Stimulated activated naive B cell treated with anti-CD40 and anti-IgM and Interleukin-4, amounts not matched to agents 10 μg/mL and 1 μg/mL and 100 μg/mL, for 72 hours (primary cell): ENCODE results near the gene TMEM175.
"Not testable (repeated sequence)": the region's sequence is repeated elsewhere in the genome, so short reads cannot be mapped to it uniquely, and the experiment has no call there.

ENCODE experiments used
- ATAC-seq, 2 donors: fragments of 150-1000 bp; cut with Tn5 transposase; replicated peaks; 2 replicates each; pipeline ENCODE4 v1.10.0; 2021; ENCODE audit warnings: moderate library complexity in 1 of 2
- DNase-seq: peaks from one replicate; pipeline ENCODE4 v3.0.0; 2021
- H3K27ac Mint-ChIP-seq: one replicate; pipeline ENCODE4 v1.8.0; 2022; ENCODE audit warnings: mild to moderate bottlenecking, mixed read lengths
- H3K27me3 Mint-ChIP-seq, 2 donors: one replicate each; pipeline ENCODE4 v1.8.0; 2022; ENCODE audit warnings: mixed read lengths in 2 of 2
- H3K36me3 Mint-ChIP-seq, 2 donors: one replicate each; pipeline ENCODE4 v1.8.0; 2022; ENCODE audit warnings: mixed read lengths in 2 of 2, mild to moderate bottlenecking in 1 of 2
- H3K4me1 Mint-ChIP-seq, 2 donors: one replicate each; pipeline ENCODE4 v1.8.0; 2022; ENCODE audit warnings: mixed read lengths in 2 of 2, mild to moderate bottlenecking in 1 of 2
- H3K4me3 Mint-ChIP-seq, 2 donors: one replicate each; pipeline ENCODE4 v1.8.0; 2022; ENCODE audit warnings: mild to moderate bottlenecking in 2 of 2, mixed read lengths in 2 of 2, moderate library complexity in 1 of 2
- H3K9me3 Mint-ChIP-seq, 2 donors: one replicate each; pipeline ENCODE4 v1.8.0; 2022; ENCODE audit warnings: mixed read lengths in 2 of 2, mild to moderate bottlenecking in 1 of 2

The TMEM175 gene

DNA sequence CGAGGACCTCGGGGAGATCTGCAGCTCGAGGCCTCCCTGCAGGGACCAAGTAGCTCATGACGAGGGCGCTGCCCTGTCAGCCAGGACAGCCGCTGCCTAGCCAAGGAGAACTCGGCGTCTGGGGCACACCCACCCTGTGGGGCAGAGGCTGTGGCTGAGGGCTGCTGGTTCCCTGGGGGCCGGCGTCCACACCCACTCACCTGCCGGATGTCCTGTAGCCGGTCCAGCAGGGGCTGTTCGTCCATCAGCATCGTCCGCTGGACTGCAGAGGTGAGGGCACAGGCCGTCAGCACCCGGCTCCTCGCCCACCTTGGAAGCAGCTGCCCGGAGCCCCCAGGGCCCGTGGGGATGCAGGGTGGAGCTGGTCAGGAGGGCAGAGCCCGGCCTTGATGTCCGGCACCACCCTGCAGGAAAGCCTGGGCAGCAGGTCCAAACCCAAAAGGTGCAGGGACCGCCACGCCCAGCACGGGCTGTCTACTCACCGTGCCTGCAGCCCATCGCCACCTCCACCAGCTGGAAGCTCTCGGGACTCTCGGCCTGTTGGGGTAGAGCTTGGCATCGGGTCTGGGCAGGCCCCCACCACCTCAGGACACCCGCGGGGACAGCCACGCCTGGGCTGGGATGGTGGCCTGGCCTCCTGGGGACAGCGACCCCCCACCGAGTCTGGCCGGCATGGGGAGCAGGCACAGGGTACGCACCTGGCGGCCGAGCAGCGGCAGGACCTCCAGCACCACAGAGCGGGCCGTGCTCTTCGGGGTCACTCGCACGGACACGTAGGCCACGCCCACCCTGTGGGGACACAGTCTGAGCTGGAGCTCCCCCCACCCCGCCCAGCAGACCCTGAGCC, 34.2 kb downstream of the TMEM175 start:
- peaks cover 7 to 19% of the 10 kb centered on the region in 2 donors for H3K4me1 Mint-ChIP-seq
- DNase-seq (no peak), ATAC-seq (no peak)
- no peak overlapping the region for H3K27ac Mint-ChIP-seq
- no peaks in the 10 kb centered on the region for H3K27me3 Mint-ChIP-seq
- H3K36me3 Mint-ChIP-seq = peaks cover 9 to 21% of the 10 kb centered on the region in 2 donors
- H3K4me3 Mint-ChIP-seq = no peak overlapping the region
- H3K9me3 Mint-ChIP-seq = no peaks in the 10 kb centered on the region

DNA sequence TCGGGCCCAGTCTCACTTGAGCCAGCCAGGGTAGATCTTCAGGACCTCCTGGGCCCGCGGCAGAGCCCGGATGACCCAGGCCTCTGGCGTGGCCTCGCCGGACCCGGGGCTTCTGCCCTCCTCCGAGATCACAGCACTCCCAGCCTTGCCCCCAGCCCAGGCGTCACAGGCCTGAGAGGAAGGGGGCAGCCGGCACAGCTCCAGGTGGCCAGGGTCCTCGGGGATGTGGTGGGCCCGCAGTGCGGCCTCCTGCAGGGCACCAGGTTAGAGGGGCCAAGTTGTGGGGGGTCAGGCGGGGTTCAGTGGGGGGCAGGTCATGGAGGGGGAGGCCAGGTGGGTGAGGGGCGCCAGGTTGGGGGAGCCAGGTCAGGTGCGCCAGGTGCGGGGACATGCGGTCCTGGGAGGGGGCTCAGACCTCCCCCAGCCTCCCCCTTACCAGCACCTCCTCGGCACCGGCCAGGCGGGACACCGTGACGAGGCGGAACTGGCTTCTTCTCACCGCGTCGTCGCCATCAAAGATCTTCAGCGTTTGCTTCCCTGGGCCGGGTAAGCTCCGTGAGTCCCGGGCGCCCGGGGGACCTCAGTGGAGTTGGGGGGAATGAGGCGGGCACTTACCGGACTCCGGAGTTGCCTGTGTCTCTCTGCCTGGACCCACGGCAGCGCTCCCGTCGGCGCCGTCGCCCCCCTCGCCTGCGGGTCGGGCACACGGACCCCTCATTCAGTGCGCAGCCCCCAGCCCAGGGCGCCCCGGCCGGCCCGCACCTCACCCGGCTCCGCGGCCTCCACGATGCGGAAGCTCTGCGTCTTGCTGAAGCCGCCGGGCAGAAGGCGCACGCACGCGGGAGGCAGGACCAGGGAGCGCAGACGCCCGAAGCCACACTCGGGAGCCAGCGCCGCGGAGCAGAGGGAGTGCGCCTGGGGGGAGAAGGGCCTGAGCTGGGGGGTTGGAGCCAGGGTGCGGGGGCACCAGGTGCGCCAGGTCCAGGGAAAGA, 35.1 kb downstream of the TMEM175 start:
- ATAC-seq = peak in 1 of 2 donors; percentile 43
- Mint-ChIP-seq H3K9me3 (no peaks in the 10 kb centered on the region), H3K27me3 (no peaks in the 10 kb centered on the region), H3K4me1 (peaks cover 9 to 27% of the 10 kb centered on the region in 2 donors), H3K36me3 (peaks cover 3 to 14% of the 10 kb centered on the region in 2 donors), H3K27ac (no peak overlapping the region), H3K4me3 (no peak overlapping the region)
- DNase-seq = no peak

DNA sequence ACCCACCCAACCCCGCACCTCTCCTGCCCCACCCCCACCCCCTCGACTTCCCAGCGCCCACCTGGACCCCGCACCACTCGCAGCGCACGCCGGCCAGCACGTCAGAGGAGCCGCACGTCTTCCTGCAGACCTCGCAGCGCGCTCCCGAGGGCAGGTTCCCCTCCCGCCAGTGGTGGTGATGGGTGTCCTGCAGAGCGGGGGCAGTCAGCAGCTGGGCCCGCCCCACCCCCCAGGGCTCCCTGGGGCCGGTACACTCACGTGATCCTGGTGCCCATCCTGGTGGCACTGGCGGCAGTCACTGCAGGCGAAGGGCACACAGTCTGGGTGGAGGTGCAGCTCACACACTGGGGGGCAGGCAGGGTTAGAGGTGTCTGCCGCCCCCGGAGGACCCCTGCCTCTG, 36.0 kb downstream of the TMEM175 start:
- H3K27me3 Mint-ChIP-seq = no peaks in the 10 kb centered on the region
- no peak for ATAC-seq
- H3K4me1 Mint-ChIP-seq = peaks cover 9 to 31% of the 10 kb centered on the region in 2 donors
- no peak overlapping the region for H3K27ac Mint-ChIP-seq
- DNase-seq = no peak
- no peaks in the 10 kb centered on the region for H3K9me3 Mint-ChIP-seq
- H3K36me3 Mint-ChIP-seq = peaks cover 3 to 11% of the 10 kb centered on the region in 2 donors
- H3K4me3 Mint-ChIP-seq = peak overlapping the region in 1 of 2 donors; percentile 21

DNA sequence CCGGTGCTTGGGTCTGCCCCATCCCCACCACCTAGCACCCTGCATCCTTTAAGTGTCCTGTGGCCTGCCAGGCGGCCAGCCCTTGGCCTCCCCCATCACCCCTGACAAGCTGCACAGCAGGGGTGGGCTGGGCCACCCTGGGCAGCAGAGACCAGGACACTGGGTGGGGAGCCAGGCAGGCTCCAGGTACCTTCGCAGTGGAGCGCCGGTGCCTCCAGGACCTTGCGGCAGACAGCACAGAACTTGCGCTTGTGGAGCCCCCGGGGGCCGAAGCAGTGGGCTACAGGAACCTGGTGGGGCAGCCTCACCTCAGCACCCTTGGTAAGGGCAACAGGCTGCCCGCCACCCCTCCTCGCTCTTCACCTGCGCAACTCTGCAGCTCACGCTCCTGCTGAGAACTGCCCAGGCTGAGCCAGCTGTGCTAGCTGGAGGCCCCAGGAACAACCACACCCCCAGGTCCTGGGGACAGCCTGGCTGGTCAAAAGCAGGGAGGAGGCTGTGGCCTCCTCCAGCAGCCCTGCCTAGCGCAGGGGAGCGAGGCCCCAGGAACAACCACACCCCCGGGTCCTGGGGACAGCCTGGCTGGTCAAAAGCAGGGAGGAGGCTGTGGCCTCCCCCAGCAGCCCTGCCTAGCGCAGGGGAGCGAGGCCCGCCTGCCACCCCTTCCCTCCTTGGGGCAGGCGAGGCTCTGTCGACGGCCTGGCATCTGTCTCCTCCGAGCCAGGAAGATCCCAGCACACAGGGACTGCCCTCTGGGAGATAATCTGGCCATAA, 36.5 kb downstream of the TMEM175 start:
- Mint-ChIP-seq H3K27ac (no peak overlapping the region), H3K36me3 (peaks cover 1 to 7% of the 10 kb centered on the region in 2 donors), H3K9me3 (no peaks in the 10 kb centered on the region), H3K4me3 (peak overlapping the region in 1 of 2 donors; percentile 21), H3K27me3 (no peaks in the 10 kb centered on the region), H3K4me1 (peaks cover 9 to 31% of the 10 kb centered on the region in 2 donors)
- DNase-seq = no peak
- no peak for ATAC-seq

DNA sequence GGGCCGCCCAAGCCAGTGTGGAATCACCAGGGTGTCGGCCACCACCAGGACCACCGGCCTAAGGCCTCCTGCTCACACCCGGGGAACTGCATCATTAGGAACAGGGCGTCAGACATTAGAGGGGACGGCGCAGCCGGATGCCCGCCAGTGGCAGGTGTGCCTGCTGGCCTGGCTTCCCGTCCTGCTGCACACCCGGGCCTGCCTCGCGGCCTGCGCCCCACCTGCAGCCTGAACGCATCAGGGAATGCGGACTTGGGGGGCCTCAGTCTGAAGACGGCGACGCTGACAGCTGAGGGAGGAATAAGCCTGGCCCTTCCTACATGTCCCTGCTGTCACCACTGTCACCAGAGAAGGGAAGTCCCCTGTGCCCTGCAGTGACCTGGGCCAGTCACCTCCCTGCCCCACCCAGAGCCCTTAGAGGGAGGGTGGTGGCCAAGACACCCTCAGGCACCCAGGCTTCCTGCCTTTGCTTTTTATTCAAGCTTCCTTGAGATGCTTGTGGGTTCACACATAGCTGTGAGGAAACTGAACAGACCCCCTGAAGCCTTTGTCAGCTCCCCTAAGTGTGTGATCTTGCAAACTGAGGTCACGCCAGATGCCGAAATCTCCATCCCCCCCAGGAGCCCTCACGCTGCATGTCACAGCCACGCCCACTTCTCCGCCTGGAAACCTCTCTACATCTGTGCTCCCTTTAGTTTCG, 37.9 kb downstream of the TMEM175 start:
- peaks cover 1 to 6% of the 10 kb centered on the region in 2 donors for H3K36me3 Mint-ChIP-seq
- peaks cover 9 to 31% of the 10 kb centered on the region in 2 donors for H3K4me1 Mint-ChIP-seq
- no peak overlapping the region for H3K4me3 Mint-ChIP-seq
- DNase-seq (no peak), ATAC-seq (no peak)
- no peaks in the 10 kb centered on the region for H3K9me3 Mint-ChIP-seq
- H3K27ac Mint-ChIP-seq = no peak overlapping the region
- H3K27me3 Mint-ChIP-seq = no peaks in the 10 kb centered on the region

DNA sequence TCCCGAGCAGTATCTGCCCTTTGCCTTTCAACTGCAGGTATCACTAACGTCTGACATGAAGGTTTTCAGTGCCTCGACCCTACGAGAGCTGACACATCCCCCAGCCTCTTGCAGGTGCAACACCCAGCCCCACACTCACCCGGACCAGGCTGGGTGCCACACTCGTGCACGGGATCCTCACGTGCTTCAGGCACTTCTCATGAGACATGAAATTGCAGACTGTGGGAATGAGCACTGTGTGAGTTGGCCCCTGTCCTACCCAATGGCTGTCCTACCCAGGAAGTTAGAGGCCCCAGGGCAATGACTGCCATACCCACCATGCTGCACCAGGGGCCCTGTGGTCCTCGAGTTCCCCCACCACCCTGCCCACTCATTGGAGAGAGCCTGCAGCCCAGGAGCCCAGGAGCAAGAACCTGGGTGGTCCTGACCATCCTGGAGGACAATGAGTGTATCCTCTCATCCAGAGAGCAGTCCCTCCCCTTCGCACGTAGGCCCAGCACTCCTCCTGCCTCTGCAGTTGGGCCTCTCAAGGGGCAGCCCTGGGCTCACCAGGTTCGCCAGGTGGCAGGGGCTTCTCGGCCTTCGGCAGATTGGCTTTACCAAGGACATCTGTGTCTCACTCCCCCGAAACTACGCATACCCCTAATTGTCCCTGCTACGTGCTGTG, 38.7 kb downstream of the TMEM175 start:
- peaks cover 9 to 31% of the 10 kb centered on the region in 2 donors for H3K4me1 Mint-ChIP-seq
- H3K27ac Mint-ChIP-seq = no peak overlapping the region
- no peak for ATAC-seq
- H3K36me3 Mint-ChIP-seq = peaks cover 1 to 6% of the 10 kb centered on the region in 2 donors
- no peaks in the 10 kb centered on the region for H3K9me3 Mint-ChIP-seq
- H3K27me3 Mint-ChIP-seq = no peaks in the 10 kb centered on the region
- peak overlapping the region; percentile 50 to 56 for H3K4me3 Mint-ChIP-seq
- DNase-seq = no peak

DNA sequence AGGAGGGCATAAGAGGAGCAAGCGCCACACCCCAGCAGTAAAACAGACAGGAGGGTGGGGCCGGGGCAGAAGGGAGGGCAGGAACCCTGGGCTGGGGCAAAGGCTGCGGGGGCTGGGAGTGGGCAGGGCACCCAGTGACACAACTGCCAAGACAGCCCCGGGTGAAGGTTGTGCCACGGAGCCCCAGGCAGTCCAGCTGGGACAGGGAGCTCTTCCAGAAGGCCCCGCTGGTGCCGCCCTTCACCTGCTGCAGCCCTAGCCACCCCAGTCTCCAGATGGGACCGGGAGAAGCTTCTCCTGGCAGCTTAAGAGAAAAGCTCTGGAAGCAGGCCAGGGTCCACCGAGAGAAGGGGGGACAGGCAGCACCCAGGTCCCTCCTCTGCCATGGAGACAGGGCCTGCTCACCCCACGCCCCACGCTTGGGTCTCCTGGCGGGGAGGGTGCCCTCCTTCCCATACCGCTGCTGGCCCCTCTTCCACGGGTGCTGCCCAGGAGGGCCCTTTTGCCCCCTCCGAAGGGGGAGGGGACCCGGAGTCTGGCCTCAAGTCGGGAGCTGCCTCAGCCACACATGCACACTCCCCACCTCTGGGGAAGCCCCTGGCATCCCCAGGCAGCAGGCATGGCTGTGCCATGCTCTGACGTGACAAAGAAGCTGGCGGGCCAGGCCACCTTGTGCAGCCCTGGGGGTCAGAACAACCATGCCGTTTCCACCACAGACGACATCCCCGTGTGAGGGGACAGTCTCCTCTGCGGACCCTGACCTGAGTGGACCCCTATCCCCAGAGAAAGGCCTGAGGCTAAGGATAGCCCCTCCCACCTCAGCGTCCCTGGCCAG, 39.6 kb downstream of the TMEM175 start:
- no peaks in the 10 kb centered on the region for H3K27me3 Mint-ChIP-seq
- H3K36me3 Mint-ChIP-seq = peaks cover 1 to 6% of the 10 kb centered on the region in 2 donors
- H3K9me3 Mint-ChIP-seq = no peaks in the 10 kb centered on the region
- DNase-seq = no peak
- no peak for ATAC-seq
- peak overlapping the region; percentile 69 to 83 for H3K4me3 Mint-ChIP-seq
- H3K4me1 Mint-ChIP-seq = peaks cover 9 to 31% of the 10 kb centered on the region in 2 donors
- H3K27ac Mint-ChIP-seq = no peak overlapping the region

DNA sequence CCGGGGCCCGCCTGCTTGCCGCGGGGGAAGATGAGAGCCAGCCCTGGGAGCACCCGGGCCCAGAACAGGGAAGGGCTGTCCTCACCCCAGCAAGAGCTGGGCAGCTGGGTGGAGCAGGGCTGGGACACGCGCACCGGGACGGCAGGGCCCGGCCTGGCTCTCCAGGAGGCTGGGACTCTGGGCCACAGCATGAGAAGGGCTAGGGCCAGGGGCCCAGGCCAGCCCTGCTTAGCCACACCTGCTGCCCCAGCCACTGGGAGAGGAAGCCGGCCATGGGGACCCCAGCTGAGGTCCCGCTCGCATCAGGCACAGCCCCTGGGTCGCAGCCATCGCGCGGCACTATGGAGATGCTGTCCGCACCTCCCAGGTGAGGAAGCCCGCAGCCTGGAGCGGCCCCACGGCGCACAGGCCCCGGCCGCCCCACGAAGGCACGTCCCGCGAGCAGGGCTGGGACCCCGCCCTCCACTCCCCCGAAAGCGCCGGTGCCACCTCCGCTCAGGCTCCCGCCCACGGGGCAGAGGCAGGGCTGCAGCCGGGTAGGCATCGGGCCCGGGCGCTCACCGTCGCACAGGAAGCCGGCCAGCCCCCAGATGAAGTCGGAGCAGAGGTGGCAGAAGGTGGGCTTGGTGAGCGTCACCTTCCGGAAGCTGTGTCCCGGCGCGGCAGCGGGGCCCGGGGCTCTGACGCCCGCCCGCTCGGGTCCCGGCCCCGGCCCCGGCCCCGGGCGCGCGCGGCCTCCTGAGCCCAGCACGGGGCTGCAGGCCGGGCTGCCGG, 40.6 kb downstream of the TMEM175 start:
- H3K9me3 Mint-ChIP-seq = no peaks in the 10 kb centered on the region
- no peak overlapping the region for H3K27ac Mint-ChIP-seq
- H3K4me3 Mint-ChIP-seq = peak overlapping the region; percentile 69 to 83
- no peaks in the 10 kb centered on the region for H3K27me3 Mint-ChIP-seq
- peaks cover 1 to 6% of the 10 kb centered on the region in 2 donors for H3K36me3 Mint-ChIP-seq
- peak; percentile 33 for DNase-seq
- H3K4me1 Mint-ChIP-seq = peaks cover 9 to 31% of the 10 kb centered on the region in 2 donors
- peak; percentile 55 to 60 for ATAC-seq

DNA sequence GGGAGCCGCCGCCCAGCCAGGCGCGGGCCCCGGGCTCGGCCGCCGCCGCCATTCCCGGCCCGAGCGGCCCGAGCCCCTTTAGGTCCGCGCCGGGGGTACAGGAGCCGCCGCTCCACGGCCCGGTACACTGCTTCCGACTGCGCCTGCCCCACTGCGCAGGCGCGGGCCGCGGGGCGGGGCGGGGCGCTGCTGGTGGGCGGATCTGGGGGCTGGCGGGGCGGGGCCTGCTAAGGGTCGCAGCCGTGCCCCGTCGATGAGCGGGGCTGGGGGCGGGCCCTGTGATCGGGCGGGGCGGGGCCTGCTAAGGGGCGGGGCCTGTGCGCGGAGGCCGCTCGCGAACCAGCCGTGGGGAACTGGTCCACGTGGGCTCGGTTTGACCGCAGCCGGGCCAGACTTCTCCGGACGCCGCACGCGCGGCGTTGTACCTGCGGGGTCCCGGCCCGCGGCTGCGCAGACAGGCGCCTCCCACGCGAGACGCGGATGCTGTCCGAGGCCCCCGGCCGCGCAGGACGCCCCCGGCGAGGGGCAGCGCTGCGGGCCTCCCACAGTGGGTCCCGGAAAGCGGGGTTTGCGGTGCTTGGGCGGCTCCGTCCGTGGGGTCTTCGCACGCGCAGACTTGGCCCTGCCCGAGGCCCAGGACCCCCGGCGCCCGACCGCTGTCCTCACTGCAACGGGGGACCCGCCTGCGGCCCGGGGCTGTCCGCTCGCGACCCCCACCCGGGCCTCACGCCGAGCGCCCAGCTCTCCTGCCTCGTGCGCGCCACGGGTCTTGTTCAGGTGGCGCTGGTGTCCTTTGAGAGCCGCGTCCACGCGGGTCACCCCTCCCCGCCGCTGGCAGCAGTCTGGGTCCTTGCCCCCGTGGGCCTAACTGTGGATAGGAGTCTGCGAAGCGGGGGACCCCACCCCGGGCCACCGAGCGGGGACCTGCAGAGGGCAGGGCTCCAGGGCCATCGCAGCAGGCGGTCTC, 41.5 kb downstream of the TMEM175 start, which contains the start of gene DGKQ:
TSS of gene DGKQ (minus strand) at position 139 of the 967 bp plus-strand sequence. CDS start at position 52, 87 bp downstream.
- Mint-ChIP-seq H3K27me3 (no peaks in the 10 kb centered on the region), H3K36me3 (peaks cover 0 to 6% of the 10 kb centered on the region in 2 donors), H3K27ac (no peak within 1 kb of the TSS), H3K4me1 (peaks cover 9 to 28% of the 10 kb centered on the region in 2 donors), H3K9me3 (no peaks in the 10 kb centered on the region), H3K4me3 (peak within 1 kb of the TSS; percentile 69 to 83)
- peak; percentile 78 for DNase-seq
- ATAC-seq = peak; percentile 87 to 92

DNA sequence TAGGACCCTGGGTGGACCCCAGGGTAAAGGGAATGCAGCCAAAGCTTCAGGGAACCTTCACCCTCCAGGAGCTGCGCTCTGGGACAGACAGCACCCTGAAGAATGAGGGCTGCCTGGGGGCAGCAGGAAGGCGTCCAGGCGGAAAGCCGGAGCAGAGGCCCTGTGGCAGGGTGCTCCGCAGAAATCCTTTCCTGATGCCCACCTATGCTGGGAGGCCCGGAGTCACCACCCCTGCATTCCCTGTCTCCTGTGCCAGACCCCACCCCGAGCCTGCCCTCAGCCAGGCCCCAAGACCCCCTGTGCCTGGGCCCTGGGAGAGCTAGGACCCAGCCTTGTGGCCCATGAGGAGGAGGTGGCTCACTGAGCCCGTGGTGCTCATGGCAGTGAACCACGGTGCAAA, 42.4 kb downstream of the TMEM175 start:
- peaks cover 0 to 6% of the 10 kb centered on the region in 2 donors for H3K36me3 Mint-ChIP-seq
- DNase-seq = no peak
- no peaks in the 10 kb centered on the region for H3K9me3 Mint-ChIP-seq
- H3K4me3 Mint-ChIP-seq = no peak overlapping the region
- H3K27me3 Mint-ChIP-seq = no peaks in the 10 kb centered on the region
- H3K27ac Mint-ChIP-seq = no peak overlapping the region
- H3K4me1 Mint-ChIP-seq = peaks cover 9 to 23% of the 10 kb centered on the region in 2 donors
- no peak for ATAC-seq

DNA sequence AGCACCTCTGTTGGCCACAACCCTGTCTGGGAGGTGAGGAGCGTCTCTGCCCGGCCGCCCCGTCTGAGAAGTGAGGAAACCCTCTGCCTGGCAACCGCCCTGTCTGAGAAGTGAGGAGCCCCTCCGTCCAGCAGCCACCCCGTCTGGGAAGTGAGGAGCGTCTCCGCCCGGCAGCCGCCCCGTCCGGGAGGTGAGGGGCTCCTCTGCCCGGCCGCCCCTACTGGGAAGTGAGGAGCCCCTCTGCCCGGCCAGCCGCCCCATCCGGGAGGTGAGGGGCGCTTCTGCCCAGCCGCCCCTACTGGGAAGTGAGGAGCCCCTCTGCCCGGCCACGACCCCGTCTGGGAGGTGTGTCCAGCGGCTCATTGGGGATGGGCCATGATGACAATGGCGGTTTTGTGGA, 43.8 kb downstream of the TMEM175 start:
- peaks cover 5 to 16% of the 10 kb centered on the region in 2 donors for H3K4me1 Mint-ChIP-seq
- H3K27ac Mint-ChIP-seq, H3K4me3 Mint-ChIP-seq, H3K27me3 Mint-ChIP-seq, H3K36me3 Mint-ChIP-seq, H3K9me3 Mint-ChIP-seq, DNase-seq, ATAC-seq: not testable (repeated sequence)
